CD4-positive, CD25-positive, alpha-beta regulatory T cell (primary cell): Measurements from ENCODE around the gene GHRL. TPM values are rescaled to one million over a fixed set of nuclear protein-coding genes. Genes with fewer than 3 reads are reported as not detected.
"Not testable (repeated sequence)": the region's sequence is repeated elsewhere in the genome, so short reads cannot be mapped to it uniquely, and the experiment has no call there.

Experiments used
- ATAC-seq, 2 donors: fragments of 150-1000 bp; cut with Tn5 transposase; one replicate each; pipeline ENCODE4 v1.10.0; 2021; ENCODE audit warnings: low read depth in 2 of 2, moderate number of reproducible peaks in 2 of 2, moderate library complexity in 1 of 2
- DNase-seq, 3 donors: peaks; one replicate each; pipeline versions ENCODE4 v3.0.0 to v3.0.0-alpha.2; 2012 to 2022; ENCODE audit warnings: mixed read lengths in 1 of 3
- H3K27ac ChIP-seq: one replicate; pipeline ENCODE4 v1.7.0; 2013; ENCODE audit warnings: mild to moderate bottlenecking, low read length; ENCODE audit not compliant: insufficient read depth, poor library complexity, severe bottlenecking
- H3K27me3 ChIP-seq: one replicate; pipeline ENCODE4 v1.7.0; 2013; ENCODE audit warnings: low read length; ENCODE audit not compliant: control insufficient read depth, insufficient read depth
- H3K36me3 ChIP-seq: one replicate; pipeline ENCODE4 v1.7.0; 2013; ENCODE audit warnings: mild to moderate bottlenecking, low read length, moderate library complexity; ENCODE audit not compliant: control insufficient read depth, insufficient read depth
- H3K4me1 ChIP-seq: 2 replicates; pipeline ENCODE4 v1.7.0; 2013; ENCODE audit warnings: mild to moderate bottlenecking, low read length; ENCODE audit not compliant: insufficient read depth, control insufficient read depth, poor library complexity, severe bottlenecking
- H3K4me3 ChIP-seq: one replicate; pipeline ENCODE4 v1.7.0; 2013; ENCODE audit warnings: low read depth, mild to moderate bottlenecking, low read length, moderate library complexity
- H3K9me3 ChIP-seq, 2 experiments: 1 replicate in 1 of 2; 2 replicates in 1 of 2; pipeline ENCODE4 v1.7.0; 2013; ENCODE audit warnings: low read length in 2 of 2, mild to moderate bottlenecking in 1 of 2, moderate library complexity in 1 of 2; ENCODE audit not compliant: control insufficient read depth in 2 of 2
- H3K27ac Mint-ChIP-seq, 3 donors: one replicate each; pipeline ENCODE4 v1.8.0; 2020 to 2022; ENCODE audit warnings: mild to moderate bottlenecking in 3 of 3, mixed read lengths in 3 of 3, moderate library complexity in 2 of 3
- H3K27me3 Mint-ChIP-seq: one replicate; pipeline ENCODE4 v1.8.0; 2022; ENCODE audit warnings: mild to moderate bottlenecking, mixed read lengths
- H3K36me3 Mint-ChIP-seq: one replicate; pipeline ENCODE4 v1.8.0; 2020; ENCODE audit warnings: mixed read lengths
- H3K4me1 Mint-ChIP-seq, 4 donors: one replicate each; pipeline ENCODE4 v1.8.0; 2020 to 2022; ENCODE audit warnings: mixed read lengths in 4 of 4, mild to moderate bottlenecking in 1 of 4
- H3K4me3 Mint-ChIP-seq, 4 donors: one replicate each; pipeline ENCODE4 v1.8.0; 2020 to 2022; ENCODE audit warnings: mild to moderate bottlenecking in 4 of 4, mixed read lengths in 4 of 4, moderate library complexity in 3 of 4
- H3K9me3 Mint-ChIP-seq, 7 donors: one replicate each; pipeline ENCODE4 v1.8.0; 2020 to 2022; ENCODE audit warnings: mixed read lengths in 7 of 7, mild to moderate bottlenecking in 3 of 7, moderate library complexity in 2 of 7
- polyA plus RNA-seq, 4 donors: library from polyadenylated mRNA; unstranded; fragments of 300-500 nt; fragmentation: Illumina TruSeq; gene quantifications; one replicate each; pipeline ENCODE4 v1.2.3, GENCODE V29; 2021
- total RNA-seq: library from RNA; stranded (reverse); gene quantifications from one replicate; pipeline ENCODE4 v1.2.3, GENCODE V29; 2022

Gene GHRL
- total and polyA plus RNA-seq, 5 donors from 2014 or later = 0.47 to 1.1 (median 0.85) TPM; not detected in 1

DNA sequence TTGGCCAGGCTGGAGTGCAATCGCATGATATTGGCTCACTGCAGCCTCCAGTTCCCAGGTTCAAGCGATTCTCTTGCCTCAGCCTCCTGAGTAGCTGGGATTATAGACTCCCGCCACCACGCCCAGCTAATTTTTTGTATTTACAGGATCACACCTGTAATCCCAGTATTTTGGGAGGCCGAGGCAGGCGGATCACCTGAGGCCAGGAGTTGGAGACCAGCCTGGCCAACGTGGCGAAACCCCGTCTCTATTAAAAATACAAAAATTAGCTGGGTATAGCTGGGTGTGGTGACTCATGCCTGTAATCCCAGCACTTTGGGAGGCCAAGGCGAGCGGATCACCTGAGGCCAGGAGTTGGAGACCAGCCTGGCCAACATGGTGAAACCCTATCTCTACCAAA lies 20.3 kb downstream of the GHRL start:
- not testable (repeated sequence) for H3K9me3 Mint-ChIP-seq, H3K27me3 Mint-ChIP-seq, H3K9me3 ChIP-seq, DNase-seq, ATAC-seq, H3K27ac ChIP-seq, H3K27me3 ChIP-seq, H3K4me3 ChIP-seq
- H3K4me1 Mint-ChIP-seq = peaks cover 34 to 80% (median 43%) of the 10 kb centered on the region in 4 donors
- H3K36me3 ChIP-seq = peaks cover 56% of the 10 kb centered on the region
- H3K27ac Mint-ChIP-seq = peak overlapping the region in 2 of 3 donors; percentile 85 to 91
- peaks cover 30% of the 10 kb centered on the region for H3K4me1 ChIP-seq
- peak overlapping the region in 1 of 4 donors; percentile 70 for H3K4me3 Mint-ChIP-seq
- peaks cover 38% of the 10 kb centered on the region for H3K36me3 Mint-ChIP-seq

DNA sequence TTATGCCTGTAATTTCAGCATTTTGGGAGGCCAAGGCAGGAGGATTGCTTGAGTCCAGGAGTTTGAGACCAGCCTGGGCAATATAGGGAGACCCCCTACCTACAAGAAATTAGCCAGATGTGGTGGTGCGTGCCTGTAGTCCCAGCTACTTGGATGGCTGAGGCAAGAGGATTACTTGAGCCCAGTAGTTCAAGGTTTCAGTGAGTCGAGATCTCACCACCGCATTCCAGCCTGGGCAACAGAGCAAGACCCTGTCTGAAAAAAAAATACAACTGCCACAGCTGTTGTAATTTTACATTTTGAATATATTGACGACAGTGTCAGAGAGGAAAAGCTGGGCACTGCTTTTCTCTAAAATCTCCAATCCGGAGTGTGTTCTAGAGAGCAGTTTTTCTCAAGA lies 23.3 kb downstream of the GHRL start:
- peak overlapping the region; percentile 69 to 87 (median 72) for H3K27ac Mint-ChIP-seq
- H3K4me3 Mint-ChIP-seq = no peak overlapping the region
- no peaks in the 10 kb centered on the region for H3K27me3 Mint-ChIP-seq
- no peak for DNase-seq
- ATAC-seq = no peak
- H3K36me3 Mint-ChIP-seq = peaks cover 49% of the 10 kb centered on the region
- H3K9me3 Mint-ChIP-seq = no peaks in the 10 kb centered on the region
- Histone ChIP-seq H3K27ac (no peak overlapping the region), H3K36me3 (peaks cover 41% of the 10 kb centered on the region), H3K27me3 (no peaks in the 10 kb centered on the region), H3K4me3 (no peak overlapping the region), H3K4me1 (peaks cover 47% of the 10 kb centered on the region), H3K9me3 (no peaks in the 10 kb centered on the region)
- peaks cover 36 to 84% (median 52%) of the 10 kb centered on the region in 4 donors for H3K4me1 Mint-ChIP-seq

DNA sequence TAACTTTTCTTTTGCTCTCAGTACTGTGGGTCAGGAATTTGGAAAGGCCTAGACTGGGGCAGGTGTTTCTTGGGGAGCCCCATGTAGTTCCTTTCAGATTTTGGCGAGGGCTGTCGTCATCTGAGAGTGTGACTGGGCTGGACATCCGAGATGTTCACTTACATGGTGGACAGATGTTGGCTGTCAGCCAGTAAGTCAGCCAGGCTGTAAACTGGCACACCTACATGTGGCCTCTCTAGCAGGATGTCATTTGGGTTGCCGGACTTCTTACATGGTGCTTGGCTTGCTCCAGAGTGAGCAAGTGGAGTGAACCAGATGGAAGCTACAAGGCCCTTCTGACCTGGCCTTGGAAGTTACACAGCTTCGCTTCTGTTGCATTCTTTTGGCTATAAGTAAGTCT lies 23.8 kb downstream of the GHRL start:
- peaks cover 36 to 84% (median 51%) of the 10 kb centered on the region in 4 donors for H3K4me1 Mint-ChIP-seq
- H3K27ac Mint-ChIP-seq = peak overlapping the region; percentile 69 to 87 (median 72)
- Histone ChIP-seq H3K27ac (no peak overlapping the region), H3K36me3 (peaks cover 41% of the 10 kb centered on the region), H3K27me3 (no peaks in the 10 kb centered on the region), H3K4me3 (no peak overlapping the region), H3K4me1 (peaks cover 47% of the 10 kb centered on the region), H3K9me3 (no peaks in the 10 kb centered on the region)
- peak overlapping the region in 2 of 4 donors; percentile 29 to 64 for H3K4me3 Mint-ChIP-seq
- ATAC-seq (no peak), DNase-seq (no peak)
- H3K36me3 Mint-ChIP-seq = peaks cover 54% of the 10 kb centered on the region
- H3K27me3 Mint-ChIP-seq = no peaks in the 10 kb centered on the region
- no peaks in the 10 kb centered on the region for H3K9me3 Mint-ChIP-seq

DNA sequence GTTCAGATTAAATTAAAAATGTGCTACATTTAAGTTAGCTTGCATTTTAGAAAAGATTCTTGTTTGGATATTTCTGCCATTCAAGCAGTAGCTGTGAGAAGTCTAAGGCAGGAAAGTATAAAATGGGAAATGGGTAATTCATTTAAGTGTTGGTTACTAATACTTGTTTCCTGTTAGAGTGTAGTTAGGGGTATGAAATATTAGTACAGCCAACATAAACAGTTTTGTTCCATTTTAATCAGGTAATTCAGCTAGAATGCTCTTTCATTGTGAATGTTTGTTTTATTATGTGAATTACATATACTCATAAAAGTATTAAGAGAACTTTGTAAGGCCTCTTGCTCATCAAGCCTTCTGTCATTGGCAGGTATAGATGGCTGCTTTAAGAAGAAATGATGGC lies 24.6 kb downstream of the GHRL start:
- Histone ChIP-seq H3K27ac (no peak overlapping the region), H3K9me3 (no peaks in the 10 kb centered on the region), H3K27me3 (no peaks in the 10 kb centered on the region), H3K36me3 (peaks cover 41% of the 10 kb centered on the region), H3K4me3 (peak overlapping the region; percentile 23), H3K4me1 (peaks cover 47% of the 10 kb centered on the region)
- Mint-ChIP-seq H3K4me1 (peaks cover 38 to 85% (median 51%) of the 10 kb centered on the region in 4 donors), H3K36me3 (peaks cover 52% of the 10 kb centered on the region), H3K4me3 (no peak overlapping the region), H3K27me3 (no peaks in the 10 kb centered on the region), H3K9me3 (no peaks in the 10 kb centered on the region), H3K27ac (peak overlapping the region in 1 of 3 donors; percentile 72)
- ATAC-seq (no peak), DNase-seq (no peak)

DNA sequence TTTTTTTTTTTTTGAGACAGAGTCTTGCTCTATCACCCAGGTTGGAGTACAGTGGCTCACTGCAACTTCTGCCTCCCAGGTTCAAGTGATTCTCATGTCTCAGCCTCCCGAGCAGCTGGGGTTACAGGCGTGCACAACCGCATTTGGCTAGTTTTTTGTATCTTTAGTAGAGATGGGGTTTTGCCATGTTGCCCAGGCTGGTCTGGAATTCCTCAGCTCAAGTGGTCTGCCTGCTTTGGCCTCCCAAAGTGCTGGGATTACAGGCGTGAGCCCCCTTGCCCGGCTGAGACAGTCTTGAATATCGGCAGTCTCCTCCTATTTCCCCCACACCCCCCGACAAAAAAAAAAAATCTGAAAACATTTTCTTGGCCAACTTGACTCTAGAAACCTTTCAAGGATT lies 25.8 kb downstream of the GHRL start:
- Histone ChIP-seq H3K4me3 (peak overlapping the region; percentile 10), H3K4me1 (peaks cover 51% of the 10 kb centered on the region), H3K36me3 (peaks cover 45% of the 10 kb centered on the region)
- peak overlapping the region in 2 of 4 donors; percentile 40 to 44 for H3K4me3 Mint-ChIP-seq
- H3K9me3 ChIP-seq, H3K27ac ChIP-seq, ATAC-seq, H3K27me3 Mint-ChIP-seq, DNase-seq, H3K27me3 ChIP-seq, H3K9me3 Mint-ChIP-seq: not testable (repeated sequence)
- peak overlapping the region in 2 of 3 donors; percentile 1 to 48 for H3K27ac Mint-ChIP-seq
- peaks cover 39 to 91% (median 53%) of the 10 kb centered on the region in 4 donors for H3K4me1 Mint-ChIP-seq
- H3K36me3 Mint-ChIP-seq = peaks cover 53% of the 10 kb centered on the region

DNA sequence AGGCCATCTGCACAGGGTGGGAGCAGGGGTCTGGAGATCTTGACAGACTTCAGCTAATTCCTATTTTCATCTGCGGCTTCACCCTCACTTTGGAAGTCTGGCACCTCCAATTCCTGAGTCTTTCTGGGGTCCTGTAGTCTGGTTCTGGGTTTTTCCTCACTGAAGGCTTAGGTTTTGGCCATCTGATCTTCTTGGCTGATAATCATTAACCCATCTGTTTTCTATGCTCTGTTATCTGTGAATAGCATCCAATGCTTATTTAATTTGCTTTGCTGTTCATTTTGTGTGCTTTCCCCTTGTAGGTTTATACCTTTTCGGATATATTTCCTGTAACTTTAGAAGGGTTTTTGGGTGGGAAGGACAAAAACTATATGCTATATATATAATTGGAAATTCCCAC lies 26.9 kb downstream of the GHRL start:
- H3K27me3 Mint-ChIP-seq = no peaks in the 10 kb centered on the region
- H3K9me3 Mint-ChIP-seq = no peaks in the 10 kb centered on the region
- DNase-seq (no peak), ATAC-seq (no peak)
- no peaks in the 10 kb centered on the region for H3K27me3 ChIP-seq
- H3K27ac Mint-ChIP-seq = peak overlapping the region in 2 of 3 donors; percentile 39 to 85
- H3K27ac ChIP-seq = no peak overlapping the region
- no peaks in the 10 kb centered on the region for H3K9me3 ChIP-seq
- peaks cover 47% of the 10 kb centered on the region for H3K36me3 ChIP-seq
- H3K36me3 Mint-ChIP-seq = peaks cover 54% of the 10 kb centered on the region
- no peak overlapping the region for H3K4me3 ChIP-seq
- peaks cover 45 to 91% (median 59%) of the 10 kb centered on the region in 4 donors for H3K4me1 Mint-ChIP-seq
- H3K4me3 Mint-ChIP-seq = peak overlapping the region; percentile 6 to 86 (median 72)
- H3K4me1 ChIP-seq = peaks cover 53% of the 10 kb centered on the region

DNA sequence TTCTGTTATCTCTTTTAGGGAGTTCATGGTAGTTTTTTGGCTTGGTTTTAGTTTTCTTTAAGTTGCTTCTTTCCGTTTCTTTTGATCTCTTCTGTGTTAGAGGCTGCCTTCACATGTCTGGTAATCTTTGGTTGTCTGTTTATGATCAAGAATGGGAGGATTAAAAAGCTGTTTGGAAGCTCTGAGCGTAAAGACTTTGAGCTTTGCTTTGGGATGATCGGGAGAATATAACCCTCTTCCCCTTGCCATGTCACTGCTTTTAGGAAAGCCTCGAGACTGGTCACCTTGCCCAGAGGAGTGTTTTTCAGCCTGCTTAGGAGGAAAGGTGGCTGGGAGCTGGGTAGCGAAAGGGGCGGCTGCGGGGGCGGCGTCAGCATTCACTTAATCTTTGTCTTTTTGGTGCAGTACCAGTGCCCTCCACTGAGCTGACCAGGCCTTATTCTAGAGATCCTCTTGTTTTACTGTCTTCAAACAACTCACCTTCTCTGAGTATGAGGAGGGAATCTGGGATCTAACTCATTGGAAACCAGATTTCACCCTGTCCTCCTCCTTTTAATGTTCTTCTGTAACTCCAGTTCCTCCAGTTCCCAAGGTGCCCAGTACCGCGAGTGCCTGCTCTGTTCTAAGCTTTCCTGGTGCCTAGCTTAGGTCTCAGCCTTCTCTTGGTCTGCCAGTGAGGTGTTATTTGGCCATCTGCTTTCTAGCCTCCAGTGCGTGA lies 28.9 kb downstream of the GHRL start:
- Mint-ChIP-seq H3K27me3 (no peaks in the 10 kb centered on the region), H3K9me3 (no peaks in the 10 kb centered on the region), H3K36me3 (peaks cover 58% of the 10 kb centered on the region), H3K4me1 (peaks cover 40 to 92% (median 67%) of the 10 kb centered on the region in 4 donors), H3K4me3 (peak overlapping the region; percentile 77 to 88 (median 80)), H3K27ac (peak overlapping the region; percentile 86 to 94 (median 93))
- DNase-seq (peak; percentile 55 to 74 (median 70)), ATAC-seq (peak; percentile 93 to 94)
- peaks cover 44% of the 10 kb centered on the region for H3K36me3 ChIP-seq
- H3K4me3 ChIP-seq = peak overlapping the region; percentile 80
- no peaks in the 10 kb centered on the region for H3K27me3 ChIP-seq
- H3K4me1 ChIP-seq = peaks cover 57% of the 10 kb centered on the region
- no peaks in the 10 kb centered on the region for H3K9me3 ChIP-seq
- peak overlapping the region; percentile 78 for H3K27ac ChIP-seq

DNA sequence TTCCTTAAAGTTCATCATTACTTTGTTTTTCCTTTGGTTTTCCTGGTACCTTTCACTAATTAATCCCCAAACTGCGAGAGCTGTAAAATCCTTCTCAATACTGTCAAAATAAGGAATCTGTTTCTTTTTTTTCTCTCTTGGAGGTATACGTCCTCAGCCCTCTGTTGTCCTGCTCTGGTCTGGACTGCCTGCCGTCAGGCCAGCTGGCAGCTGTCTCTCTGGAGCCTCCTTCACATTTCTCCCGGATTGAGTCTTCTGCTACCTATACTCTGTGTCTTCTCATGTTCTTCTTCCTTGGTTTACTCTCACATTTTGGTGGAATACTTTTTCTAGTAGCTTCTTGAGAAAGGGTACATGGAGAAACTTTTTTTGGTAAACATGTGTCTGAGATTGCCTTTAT lies 30.7 kb downstream of the GHRL start:
- H3K27ac Mint-ChIP-seq = peak overlapping the region; percentile 25 to 72 (median 36)
- H3K9me3 Mint-ChIP-seq = no peaks in the 10 kb centered on the region
- peaks cover 23 to 88% (median 60%) of the 10 kb centered on the region in 4 donors for H3K4me1 Mint-ChIP-seq
- peak overlapping the region in 3 of 4 donors; percentile 24 to 42 (median 31) for H3K4me3 Mint-ChIP-seq
- Histone ChIP-seq H3K9me3 (no peaks in the 10 kb centered on the region), H3K4me3 (no peak overlapping the region), H3K4me1 (peaks cover 45% of the 10 kb centered on the region), H3K27me3 (no peaks in the 10 kb centered on the region), H3K36me3 (peaks cover 38% of the 10 kb centered on the region), H3K27ac (peak overlapping the region; percentile 45)
- peaks cover 48% of the 10 kb centered on the region for H3K36me3 Mint-ChIP-seq
- ATAC-seq = no peak
- no peak for DNase-seq
- H3K27me3 Mint-ChIP-seq = no peaks in the 10 kb centered on the region
